Measurements from ENCODE around the gene TECPR1.
A peak's percentile ranks its signal among the peaks of the same experiment; 100 is the strongest.

TECPR1 gene

GRCh38 chr7:98192781-98193457, 59.1 kb downstream of the TECPR1 start:
- no peak for DNase-seq (ENCODE audit: low read depth)

- DNase-seq (ENCODE audit: low read depth): no peak
Observed at GRCh38 chr7:98191668-98192431, 60.2 kb downstream of the TECPR1 start.

- DNase-seq (ENCODE audit: low read depth): no peak
Observed at GRCh38 chr7:98189559-98189958, 62.5 kb downstream of the TECPR1 start.

- no peak for DNase-seq (ENCODE audit: low read depth)
Observed at GRCh38 chr7:98187138-98187502, 64.9 kb downstream of the TECPR1 start.

GRCh38 chr7:98186452-98187137, 65.4 kb downstream of the TECPR1 start:
- DNase-seq (ENCODE audit: low read depth): no peak

GRCh38 chr7:98185101-98185500, 66.9 kb downstream of the TECPR1 start:
- DNase-seq (ENCODE audit: low read depth): no peak

GRCh38 chr7:98180751-98181150, 71.3 kb downstream of the TECPR1 start:
- no peak for DNase-seq (ENCODE audit: low read depth)

GRCh38 chr7:98178762-98179490, 73.1 kb downstream of the TECPR1 start:
- no peak for DNase-seq (ENCODE audit: low read depth)

GRCh38 chr7:98178321-98178720, 73.7 kb downstream of the TECPR1 start:
- DNase-seq (ENCODE audit: low read depth): no peak

- no peak for DNase-seq (ENCODE audit: low read depth)
Observed at GRCh38 chr7:98177553-98177952, 74.5 kb downstream of the TECPR1 start.

GRCh38 chr7:98175260-98175940, 76.6 kb downstream of the TECPR1 start:
- DNase-seq (ENCODE audit: low read depth): no peak

- no peak for DNase-seq (ENCODE audit: low read depth)
Observed at GRCh38 chr7:98174334-98175259, 77.4 kb downstream of the TECPR1 start.

GRCh38 chr7:98171449-98171848, 80.6 kb downstream of the TECPR1 start:
- no peak for DNase-seq (ENCODE audit: low read depth)

GRCh38 chr7:98170966-98171365, 81.1 kb downstream of the TECPR1 start:
- DNase-seq (ENCODE audit: low read depth): no peak

- DNase-seq (ENCODE audit: low read depth): no peak
Observed at GRCh38 chr7:98168904-98169621, 83.0 kb downstream of the TECPR1 start.

GRCh38 chr7:98168181-98168903, 83.7 kb downstream of the TECPR1 start:
- peak; percentile 10 for DNase-seq (ENCODE audit: low read depth)

GRCh38 chr7:98167653-98168052, 84.4 kb downstream of the TECPR1 start:
- no peak for DNase-seq (ENCODE audit: low read depth)

- DNase-seq (ENCODE audit: low read depth): no peak
Observed at GRCh38 chr7:98166668-98166970, 85.4 kb downstream of the TECPR1 start.

GRCh38 chr7:98165827-98166667, 86.0 kb downstream of the TECPR1 start:
- DNase-seq (ENCODE audit: low read depth): no peak

All from HS-5 (cell line).